ENCODE results near the gene C7orf33.
"Not testable (repeated sequence)": the region's sequence is repeated elsewhere in the genome, so short reads cannot be mapped to it uniquely, and the experiment has no call there.

C7orf33 gene

GRCh38 chr7:148580446-148580845 lies 10.1 kb upstream of the C7orf33 start:
- DNase-seq (ENCODE audit: low read depth) = no peak

- DNase-seq (ENCODE audit: low read depth) = no peak
Observed at GRCh38 chr7:148581624-148582023, 8.9 kb upstream of the C7orf33 start.

- no peak for DNase-seq (ENCODE audit: low read depth)
Observed at GRCh38 chr7:148584154-148584827, 6.3 kb upstream of the C7orf33 start.

GRCh38 chr7:148585399-148585798 lies 5.2 kb upstream of the C7orf33 start:
- DNase-seq (ENCODE audit: low read depth) = no peak

GRCh38 chr7:148587076-148587475 lies 3.5 kb upstream of the C7orf33 start:
- DNase-seq (ENCODE audit: low read depth) = no peak

- DNase-seq (ENCODE audit: low read depth) = no peak
Observed at GRCh38 chr7:148588168-148588567, 2.4 kb upstream of the C7orf33 start.

GRCh38 chr7:148588670-148589131 lies 1.9 kb upstream of the C7orf33 start:
- DNase-seq (ENCODE audit: low read depth) = no peak

- DNase-seq (ENCODE audit: low read depth) = no peak
Observed at GRCh38 chr7:148589640-148590039, 926 bp upstream of the C7orf33 start.

- not testable (repeated sequence) for DNase-seq (ENCODE audit: low read depth)
Observed at GRCh38 chr7:148596354-148596753, 5.8 kb downstream of the C7orf33 start.

- no peak for DNase-seq (ENCODE audit: low read depth)
Observed at GRCh38 chr7:148598351-148598750, 7.8 kb downstream of the C7orf33 start.

- no peak for DNase-seq (ENCODE audit: low read depth)
Observed at GRCh38 chr7:148605350-148605749, 14.8 kb downstream of the C7orf33 start.

- no peak for DNase-seq (ENCODE audit: low read depth)
Observed at GRCh38 chr7:148607151-148607661, 16.6 kb downstream of the C7orf33 start.

GRCh38 chr7:148609045-148609725 lies 18.6 kb downstream of the C7orf33 start:
- no peak for DNase-seq (ENCODE audit: low read depth)

- no peak for DNase-seq (ENCODE audit: low read depth)
Observed at GRCh38 chr7:148611692-148612091, 21.1 kb downstream of the C7orf33 start.

- no peak for DNase-seq (ENCODE audit: low read depth)
Observed at GRCh38 chr7:148615085-148615730, 24.6 kb downstream of the C7orf33 start.

GRCh38 chr7:148620749-148621359 lies 30.3 kb downstream of the C7orf33 start:
- DNase-seq (ENCODE audit: low read depth) = no peak

- no peak for DNase-seq (ENCODE audit: low read depth)
Observed at GRCh38 chr7:148621563-148621962, 31.0 kb downstream of the C7orf33 start.

GRCh38 chr7:148622887-148623585 lies 32.5 kb downstream of the C7orf33 start:
- no peak for DNase-seq (ENCODE audit: low read depth)

- DNase-seq (ENCODE audit: low read depth) = no peak
Observed at GRCh38 chr7:148623586-148624282, 33.2 kb downstream of the C7orf33 start.

- no peak for DNase-seq (ENCODE audit: low read depth)
Observed at GRCh38 chr7:148624735-148625134, 34.2 kb downstream of the C7orf33 start.

- no peak for DNase-seq (ENCODE audit: low read depth)
Observed at GRCh38 chr7:148625342-148625741, 34.8 kb downstream of the C7orf33 start.

All from HS-5 (cell line).